Astrocyte of the cerebellum (primary cell): ENCODE results near the gene GPSM1.
A peak's percentile ranks its signal among the peaks of the same experiment; 100 is the strongest.

Experiments used
- DNase-seq: peaks from one replicate; pipeline ENCODE4 v3.0.0-alpha.2; 2011; ENCODE audit warnings: low read depth
- H3K4me3 ChIP-seq: 2 replicates; pipeline ENCODE4 v1.5.1; 2011; ENCODE audit warnings: mild to moderate bottlenecking, low read depth, low read length, moderate library complexity
- CTCF ChIP-seq: IDR thresholded peaks from 2 replicates; pipeline ENCODE4 v1.5.1; 2012; ENCODE audit warnings: low read length, low read depth, moderate library complexity, mild to moderate bottlenecking; ENCODE audit errors: missing control alignments
- in situ Hi-C: cut with HindIII; loops from 2 replicates; pipeline ENCODE4 v1.10.0; 2017; ENCODE audit warnings: low sequenced_read_pairs

Gene GPSM1

GRCh38 chr9:136341042-136341655 lies 13.8 kb downstream of the GPSM1 start:
- DNase-seq: no peak
- TF ChIP-seq CTCF: no peak
- H3K4me3 ChIP-seq: no peak overlapping the region
- in situ Hi-C loops: no loop called here

- TF ChIP-seq CTCF: no peak
- in situ Hi-C loops: no loop called here
- DNase-seq: no peak
- no peak overlapping the region for H3K4me3 ChIP-seq
These were observed 14.4 kb downstream of the GPSM1 start for GRCh38 chr9:136341769-136342168.

- in situ Hi-C loops: no loop called here
- peak overlapping the region; percentile 16 for H3K4me3 ChIP-seq
- DNase-seq: peak; percentile 27
- TF ChIP-seq CTCF: no peak
These were observed 15.1 kb downstream of the GPSM1 start for GRCh38 chr9:136342181-136343120.

- in situ Hi-C loops: no loop called here
- no peak for TF ChIP-seq CTCF
These were observed 16.0 kb downstream of the GPSM1 start for GRCh38 chr9:136343121-136343883.

GRCh38 chr9:136343884-136344269 lies 16.5 kb downstream of the GPSM1 start:
- no peak overlapping the region for H3K4me3 ChIP-seq
- DNase-seq: no peak
- TF ChIP-seq CTCF: no peak
- in situ Hi-C loops: no loop called here

More at GRCh38 chr9:136343121-136343883, 16.0 kb downstream of the GPSM1 start:
- no peak for DNase-seq
- H3K4me3 ChIP-seq: no peak overlapping the region

GRCh38 chr9:136344544-136345280 lies 17.4 kb downstream of the GPSM1 start:
- TF ChIP-seq CTCF: no peak
- no peak for DNase-seq
- in situ Hi-C loops: no loop called here
- no peak overlapping the region for H3K4me3 ChIP-seq
